Smooth muscle cell (in vitro differentiated cells): Measurements from ENCODE around the gene MBNL1. TPM values are rescaled to one million over a fixed set of nuclear protein-coding genes. Genes with fewer than 3 reads are reported as not detected.

Source experiments
- DNase-seq: peaks from one replicate; lab custom pipeline; 2025; ENCODE audit not compliant: unreplicated experiment; lab: John Stamatoyannopoulos, UW
- H2AFZ ChIP-seq: fragments of 200-600 bp; sonication (generic); 2 replicates; pipeline ENCODE4 v1.6.0; 2016; ENCODE audit warnings: antibody characterized with exemption, low read depth, mild to moderate bottlenecking
- H3F3A ChIP-seq: fragments of 200-600 bp; sonication (generic); 2 replicates; pipeline ENCODE4 v1.6.0; 2017; ENCODE audit warnings: antibody characterized with exemption, low read depth
- H3K27ac ChIP-seq: fragments of 200-600 bp; sonication (generic); 2 replicates; pipeline ENCODE4 v1.5.1; 2016; ENCODE audit warnings: low read depth, mild to moderate bottlenecking
- H3K27me3 ChIP-seq: fragments of 200-600 bp; sonication (generic); 2 replicates; pipeline ENCODE4 v1.6.1; 2016; ENCODE audit warnings: low read depth, mild to moderate bottlenecking
- H3K36me3 ChIP-seq: fragments of 200-600 bp; sonication (generic); 2 replicates; pipeline ENCODE4 v1.5.1; 2016; ENCODE audit warnings: low read depth
- H3K4me1 ChIP-seq: fragments of 200-600 bp; sonication (generic); 2 replicates; pipeline ENCODE4 v1.5.1; 2016; ENCODE audit warnings: low read depth
- H3K4me2 ChIP-seq: fragments of 200-600 bp; sonication (generic); 2 replicates; pipeline ENCODE4 v1.6.0; 2016; ENCODE audit warnings: mild to moderate bottlenecking
- H3K4me3 ChIP-seq: fragments of 200-600 bp; sonication (generic); 2 replicates; pipeline ENCODE4 v1.5.1; 2016; ENCODE audit warnings: mild to moderate bottlenecking
- H3K79me2 ChIP-seq: fragments of 200-600 bp; sonication (generic); 2 replicates; pipeline ENCODE4 v1.6.0; 2016; ENCODE audit warnings: low read depth, mild to moderate bottlenecking
- H3K9ac ChIP-seq: fragments of 200-600 bp; sonication (generic); 2 replicates; pipeline ENCODE4 v1.6.0; 2016; ENCODE audit warnings: low read depth
- H3K9me3 ChIP-seq: fragments of 200-600 bp; sonication (generic); replicated peaks from 2 replicates; pipeline ENCODE4 v1.5.1; 2016; ENCODE audit warnings: low read depth
- H4K20me1 ChIP-seq: fragments of 200-600 bp; sonication (generic); 2 replicates; pipeline ENCODE4 v1.6.0; 2016; ENCODE audit warnings: low read depth
- WGBS: methylation state at CpG from one replicate; pipeline ENCODE4 v1.1.7; 2016; ENCODE audit warnings: low lambda C conversion rate; 5-methylcytosine and 5-hydroxymethylcytosine counted together
- polyA plus RNA-seq: library from polyadenylated mRNA; unstranded; fragments of >200 nt; fragmentation: Nextera tagmentation; extraction: Ambion mirVana; gene quantifications from 2 replicates; pipeline ENCODE4 v1.2.1, GENCODE V29; 2016
- total RNA-seq: library from RNA; depleted of rRNA; stranded (reverse); fragments of >200 nt; gene quantifications from 2 replicates; pipeline ENCODE4 v1.2.3, GENCODE V29; 2014
- TF ChIP-seq, protein P1 (sequence below): fragments of 200-600 bp; sonication (generic); IDR thresholded peaks from 2 replicates; pipeline ENCODE4 v1.5.1; 2017; ENCODE audit warnings: borderline replicate concordance, mild to moderate bottlenecking, antibody characterized with exemption; ENCODE audit not compliant: insufficient read depth, poor library complexity, severe bottlenecking

MBNL1 gene
- total and polyA plus RNA-seq, 2 experiments from 2014 or later: 19.5 to 128 TPM

DNA sequence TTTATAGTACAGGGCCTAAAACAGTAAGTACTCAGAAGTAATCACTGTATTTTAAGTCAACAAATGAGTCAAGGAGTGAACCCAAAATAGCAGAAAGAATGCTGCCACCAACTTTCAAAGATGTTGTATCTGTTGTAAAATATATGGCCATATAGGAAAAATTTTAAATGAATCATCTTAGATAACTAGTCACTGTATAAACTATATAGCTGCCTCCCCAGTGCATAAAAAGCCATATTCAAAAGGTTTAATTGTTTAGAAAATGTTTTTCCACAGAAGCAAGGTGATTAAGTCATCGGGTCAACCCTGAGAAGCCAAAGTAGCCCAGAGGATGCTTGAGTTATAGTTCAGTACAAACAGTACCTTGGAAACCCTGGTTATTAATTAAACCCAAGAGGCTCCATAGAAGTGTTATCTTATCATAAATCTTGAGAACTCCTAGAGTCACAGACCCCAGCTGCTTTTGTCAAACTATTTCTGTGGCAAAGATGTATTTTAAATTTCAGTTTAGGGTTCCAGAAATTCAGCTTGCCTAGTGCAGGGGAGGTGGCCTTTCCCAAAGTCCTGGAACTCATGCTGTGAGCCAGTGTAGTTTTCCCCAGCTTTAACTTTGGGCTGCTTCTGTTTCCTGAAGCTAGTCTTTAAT is 39.2 kb downstream of the MBNL1 start:
- Histone ChIP-seq H3K9ac (no peak overlapping the region), H4K20me1 (peaks cover 60% of the 10 kb centered on the region), H3K27me3 (no peaks in the 10 kb centered on the region), H3F3A (peaks cover 4% of the 10 kb centered on the region), H3K4me1 (peaks cover 36% of the 10 kb centered on the region), H3K9me3 (no peaks in the 10 kb centered on the region), H3K4me2 (no peak overlapping the region), H2AFZ (no peak overlapping the region), H3K36me3 (no peaks in the 10 kb centered on the region), H3K27ac (peak overlapping the region; percentile 83), H3K79me2 (peaks cover 67% of the 10 kb centered on the region), H3K4me3 (no peak overlapping the region)
- no peak for DNase-seq
- 78% methylated on average over 1 of the region's 1 CpG for WGBS
- TF ChIP-seq, protein P1, sequence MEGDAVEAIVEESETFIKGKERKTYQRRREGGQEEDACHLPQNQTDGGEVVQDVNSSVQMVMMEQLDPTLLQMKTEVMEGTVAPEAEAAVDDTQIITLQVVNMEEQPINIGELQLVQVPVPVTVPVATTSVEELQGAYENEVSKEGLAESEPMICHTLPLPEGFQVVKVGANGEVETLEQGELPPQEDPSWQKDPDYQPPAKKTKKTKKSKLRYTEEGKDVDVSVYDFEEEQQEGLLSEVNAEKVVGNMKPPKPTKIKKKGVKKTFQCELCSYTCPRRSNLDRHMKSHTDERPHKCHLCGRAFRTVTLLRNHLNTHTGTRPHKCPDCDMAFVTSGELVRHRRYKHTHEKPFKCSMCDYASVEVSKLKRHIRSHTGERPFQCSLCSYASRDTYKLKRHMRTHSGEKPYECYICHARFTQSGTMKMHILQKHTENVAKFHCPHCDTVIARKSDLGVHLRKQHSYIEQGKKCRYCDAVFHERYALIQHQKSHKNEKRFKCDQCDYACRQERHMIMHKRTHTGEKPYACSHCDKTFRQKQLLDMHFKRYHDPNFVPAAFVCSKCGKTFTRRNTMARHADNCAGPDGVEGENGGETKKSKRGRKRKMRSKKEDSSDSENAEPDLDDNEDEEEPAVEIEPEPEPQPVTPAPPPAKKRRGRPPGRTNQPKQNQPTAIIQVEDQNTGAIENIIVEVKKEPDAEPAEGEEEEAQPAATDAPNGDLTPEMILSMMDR: no peak

DNA sequence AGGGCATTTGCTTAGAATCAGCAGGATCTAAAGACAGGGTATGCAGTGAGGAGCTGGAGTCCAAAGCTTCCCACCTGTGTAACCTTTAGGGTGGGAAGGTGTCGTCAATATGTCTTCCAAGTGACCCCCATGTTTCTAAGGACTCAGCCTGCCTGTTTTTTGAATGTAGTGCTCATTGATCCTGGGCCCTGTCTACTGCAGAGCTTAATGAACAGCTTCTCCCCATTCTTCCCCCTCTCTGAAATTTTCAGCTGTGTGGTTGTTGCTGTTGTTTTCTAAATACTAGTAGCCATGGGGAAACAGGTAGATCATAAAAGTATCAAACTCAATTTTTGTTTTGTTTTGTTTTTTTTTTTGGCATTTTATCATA is 39.7 kb downstream of the MBNL1 start:
- no peaks in the 10 kb centered on the region for H3K27me3 ChIP-seq
- H3K4me3 ChIP-seq: no peak overlapping the region
- H2AFZ ChIP-seq: no peak overlapping the region
- TF ChIP-seq, protein P1: no peak
- no peak overlapping the region for H3K9ac ChIP-seq
- H3K27ac ChIP-seq: peak overlapping the region; percentile 83
- H3K36me3 ChIP-seq: no peaks in the 10 kb centered on the region
- H3K4me2 ChIP-seq: no peak overlapping the region
- WGBS: 100% methylated on average over 1 of the region's 1 CpG
- H3F3A ChIP-seq: peaks cover 4% of the 10 kb centered on the region
- no peaks in the 10 kb centered on the region for H3K9me3 ChIP-seq
- H3K79me2 ChIP-seq: peaks cover 67% of the 10 kb centered on the region
- H4K20me1 ChIP-seq: peaks cover 65% of the 10 kb centered on the region
- peaks cover 34% of the 10 kb centered on the region for H3K4me1 ChIP-seq
- no peak for DNase-seq

DNA sequence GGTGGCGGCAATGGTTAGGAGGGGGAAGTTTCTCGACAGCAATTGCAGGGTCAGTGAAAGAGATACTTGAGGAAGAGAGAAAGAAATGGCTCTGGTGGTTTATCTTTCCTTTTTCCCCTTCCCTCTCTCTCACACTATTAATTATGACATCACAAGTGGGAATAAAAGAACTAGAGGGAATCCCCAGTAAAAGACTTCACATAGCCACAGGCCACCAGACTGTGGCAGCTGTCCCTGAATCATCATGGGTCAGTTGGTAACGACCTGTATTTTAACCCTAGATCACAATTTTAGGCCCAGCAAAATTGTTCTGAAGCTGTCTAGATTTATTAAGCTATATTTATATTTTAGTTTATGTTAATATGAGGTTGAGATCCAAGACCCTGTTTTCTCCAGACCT is 40.3 kb downstream of the MBNL1 start:
- Histone ChIP-seq H3K9ac (peak overlapping the region; percentile 49), H3K27me3 (no peaks in the 10 kb centered on the region), H3F3A (peaks cover 4% of the 10 kb centered on the region), H3K36me3 (no peaks in the 10 kb centered on the region), H3K4me3 (no peak overlapping the region), H4K20me1 (peaks cover 67% of the 10 kb centered on the region), H2AFZ (no peak overlapping the region), H3K79me2 (peaks cover 67% of the 10 kb centered on the region), H3K9me3 (no peaks in the 10 kb centered on the region), H3K4me1 (peaks cover 34% of the 10 kb centered on the region), H3K27ac (peak overlapping the region; percentile 83), H3K4me2 (peak overlapping the region; percentile 40)
- TF ChIP-seq, protein P1: no peak
- DNase-seq: no peak
- 84% methylated on average over 3 of the region's 3 CpGs for WGBS
